Fibroblast of the aortic adventitia (primary cell): ENCODE data around the gene ANKRD33B. TPM values are rescaled to one million over a fixed set of nuclear protein-coding genes. Genes with fewer than 3 reads are reported as not detected.

Experiments used
- DNase-seq: peaks from one replicate; pipeline ENCODE4 v3.0.0-alpha.2; 2010; ENCODE audit warnings: low read depth
- H3K4me3 ChIP-seq: 2 replicates; pipeline ENCODE4 v1.5.1; 2011; ENCODE audit warnings: low read depth, mild to moderate bottlenecking, control low read depth, low read length, moderate library complexity
- CTCF ChIP-seq: IDR thresholded peaks from 2 replicates; pipeline ENCODE4 v1.5.1; 2011; ENCODE audit warnings: mild to moderate bottlenecking, low read length, control low read depth, inconsistent platforms; ENCODE audit not compliant: insufficient read depth
- total RNA-seq: library from RNA; depleted of rRNA; stranded (reverse); fragments of >200 nt; gene quantifications from 2 replicates; pipeline ENCODE4 v1.2.3, GENCODE V29; 2012; ENCODE audit warnings: low replicate concordance

Gene ANKRD33B
- total RNA-seq, 1 donor, result 11.3 TPM

GRCh38 chr5:10673017-10673389 lies 109.1 kb downstream of the ANKRD33B start:
- no peak for TF ChIP-seq CTCF
- DNase-seq, result no peak
- H3K4me3 ChIP-seq, result no peak overlapping the region

GRCh38 chr5:10673407-10673806 lies 109.5 kb downstream of the ANKRD33B start:
- TF ChIP-seq CTCF, result no peak
- no peak overlapping the region for H3K4me3 ChIP-seq
- DNase-seq, result no peak

- DNase-seq, result no peak
- no peak for TF ChIP-seq CTCF
- no peak overlapping the region for H3K4me3 ChIP-seq
These were observed 110.2 kb downstream of the ANKRD33B start for GRCh38 chr5:10674096-10674495.

- DNase-seq, result no peak
- TF ChIP-seq CTCF, result no peak
- no peak overlapping the region for H3K4me3 ChIP-seq
These were observed 110.7 kb downstream of the ANKRD33B start for GRCh38 chr5:10674582-10674981.

- no peak for DNase-seq
- H3K4me3 ChIP-seq, result no peak overlapping the region
- no peak for TF ChIP-seq CTCF
These were observed 111.4 kb downstream of the ANKRD33B start for GRCh38 chr5:10675177-10675700.

GRCh38 chr5:10676224-10676623 lies 112.4 kb downstream of the ANKRD33B start:
- no peak for TF ChIP-seq CTCF
- H3K4me3 ChIP-seq, result no peak overlapping the region
- DNase-seq, result no peak

DNA sequence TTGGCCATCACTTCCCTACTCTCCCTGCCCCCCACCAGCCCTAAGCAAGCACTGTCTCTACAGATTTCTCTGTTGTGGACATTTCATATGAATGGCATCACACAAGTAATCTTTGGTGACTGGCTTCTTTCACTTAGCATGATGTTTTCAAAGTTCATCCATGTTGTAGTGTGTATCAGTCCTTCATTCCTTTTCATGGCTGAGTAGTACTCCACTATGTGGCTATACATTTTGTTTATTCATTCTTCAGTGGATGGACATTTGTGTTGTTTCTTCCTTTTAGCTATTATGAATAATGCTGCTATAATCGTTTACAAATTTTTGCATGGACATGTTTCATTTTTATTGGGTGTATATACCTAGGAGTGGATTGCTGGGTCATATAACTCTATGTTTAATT lies 113.1 kb downstream of the ANKRD33B start:
- H3K4me3 ChIP-seq, result no peak overlapping the region
- no peak for TF ChIP-seq CTCF
- DNase-seq, result no peak
